Measurements from ENCODE around the gene ADH1B.
"Not testable (repeated sequence)": the region's sequence is repeated elsewhere in the genome, so short reads cannot be mapped to it uniquely, and the experiment has no call there.

DNA sequence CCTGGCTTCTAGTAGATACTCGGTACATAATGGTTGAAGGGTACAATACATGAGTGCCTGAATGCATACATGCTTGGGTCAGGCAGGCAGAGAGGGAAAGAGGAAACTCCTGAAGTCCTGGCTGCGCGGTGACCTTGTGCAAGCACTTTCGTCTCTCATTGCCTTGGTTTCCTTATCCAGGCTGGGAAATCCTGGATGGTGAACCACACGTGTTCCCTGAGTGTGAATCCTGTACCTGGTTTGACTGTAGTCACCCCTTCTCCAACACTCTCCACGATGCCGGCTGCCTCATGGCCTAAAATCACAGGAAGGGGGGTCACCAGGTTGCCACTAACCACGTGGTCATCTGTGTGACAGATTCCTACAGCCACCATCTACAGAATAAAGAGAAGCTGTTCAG lies 3.4 kb downstream of the ADH1B start:
- not testable (repeated sequence) for TF ChIP-seq TRIM24 (IDR thresholded peaks at IDR 0.05); TAF1 (IDR thresholded peaks at IDR 0.05; ENCODE audit: control insufficient read depth, extremely low read depth, insufficient read depth, low read length, severe bottlenecking); RAD21 (CRISPR knock-in tag; conservative IDR thresholded peaks at IDR 0.05 in 1 of 2, IDR thresholded peaks at IDR 0.05 in 1 of 2); SOX6 (IDR thresholded peaks at IDR 0.05)
- TF ChIP-seq, protein P1, sequence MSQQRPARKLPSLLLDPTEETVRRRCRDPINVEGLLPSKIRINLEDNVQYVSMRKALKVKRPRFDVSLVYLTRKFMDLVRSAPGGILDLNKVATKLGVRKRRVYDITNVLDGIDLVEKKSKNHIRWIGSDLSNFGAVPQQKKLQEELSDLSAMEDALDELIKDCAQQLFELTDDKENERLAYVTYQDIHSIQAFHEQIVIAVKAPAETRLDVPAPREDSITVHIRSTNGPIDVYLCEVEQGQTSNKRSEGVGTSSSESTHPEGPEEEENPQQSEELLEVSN (IDR thresholded peaks at IDR 0.05; ENCODE audit: borderline replicate concordance in 1 of 2, extremely low read depth in 1 of 2, insufficient read depth in 1 of 2, insufficient read length in 1 of 2, low read depth in 1 of 2, low read length in 1 of 2, poor library complexity in 1 of 2, severe bottlenecking in 1 of 2): not testable (repeated sequence)

All from K562 (cell line).